AG09309 (cell line): ENCODE results near the gene PKLR.

Source experiments
- DNase-seq: peaks from one replicate; pipeline ENCODE4 v3.0.0-alpha.2; 2010; ENCODE audit warnings: low read depth
- H3K4me3 ChIP-seq: 2 replicates; pipeline ENCODE4 v1.5.1; 2011; ENCODE audit warnings: mild to moderate bottlenecking, low read depth, low read length, moderate library complexity; ENCODE audit not compliant: control insufficient read depth
- CTCF ChIP-seq: IDR thresholded peaks from 2 replicates; pipeline ENCODE4 v1.5.1; 2011; ENCODE audit warnings: mild to moderate bottlenecking, low read depth, low read length, inconsistent platforms; ENCODE audit not compliant: insufficient read depth, control insufficient read depth; ENCODE audit errors: missing control alignments

PKLR gene

GRCh38 chr1:155305881-155306391, 4.7 kb upstream of the PKLR start:
- DNase-seq = peak; percentile 31
- no peak for TF ChIP-seq CTCF
- H3K4me3 ChIP-seq = no peak overlapping the region

- no peak overlapping the region for H3K4me3 ChIP-seq
- DNase-seq = no peak
- no peak for TF ChIP-seq CTCF
Measured at GRCh38 chr1:155304558-155305063, 3.4 kb upstream of the PKLR start.

GRCh38 chr1:155300553-155301329, 497 bp downstream of the PKLR start:
- H3K4me3 ChIP-seq = no peak overlapping the region
- no peak for DNase-seq
- no peak for TF ChIP-seq CTCF

GRCh38 chr1:155300024-155300423, 1.2 kb downstream of the PKLR start:
- TF ChIP-seq CTCF = no peak
- no peak for DNase-seq

GRCh38 chr1:155297384-155297783, 3.9 kb downstream of the PKLR start:
- no peak for TF ChIP-seq CTCF
- no peak overlapping the region for H3K4me3 ChIP-seq
- no peak for DNase-seq

More at GRCh38 chr1:155300024-155300423, 1.2 kb downstream of the PKLR start:
- no peak overlapping the region for H3K4me3 ChIP-seq

- no peak for TF ChIP-seq CTCF
- no peak for DNase-seq
- H3K4me3 ChIP-seq = no peak overlapping the region
Measured at GRCh38 chr1:155296661-155297060, 4.6 kb downstream of the PKLR start.

GRCh38 chr1:155295942-155296267, 5.3 kb downstream of the PKLR start:
- H3K4me3 ChIP-seq = no peak overlapping the region
- no peak for TF ChIP-seq CTCF
- DNase-seq = no peak
